HEK293 (cell line): ENCODE results near the gene HSD11B1.

Experiments used
- CTCF ChIA-PET: fragments of 350-600 bp; formaldehyde crosslinking; extraction: SDS; loops from one replicate; lab custom pipeline; 2021; ENCODE audit warnings: antibody characterized with exemption; lab: Yijun Ruan, JAX
- POLR2A ChIA-PET: fragments of 300-600 bp; formaldehyde crosslinking; extraction: SDS; loops from one replicate; lab custom pipeline; 2020; ENCODE audit warnings: antibody characterized with exemption, inconsistent platforms; lab: Yijun Ruan, JAX
- H3K27ac ChIP-seq: fragments of 200-500 bp; sonication (Bioruptor generic); 2 replicates; pipeline ENCODE4 v1.5.1; 2014; ENCODE audit warnings: low read depth, low read length, control low read depth, inconsistent platforms; ENCODE audit errors: extremely low read depth
- H3K36me3 ChIP-seq, 2 experiments: fragments of 200-500 bp in 1 of 2; sonication (Bioruptor generic) in 1 of 2; 1 replicate in 1 of 2; 2 replicates in 1 of 2; pipeline ENCODE4 v1.5.1; 2014 to 2017; ENCODE audit warnings: inconsistent platforms in 2 of 2, low read length in 2 of 2; ENCODE audit not compliant: control insufficient read depth in 2 of 2, insufficient read depth in 1 of 2
- H3K4me1 ChIP-seq: fragments of 200-500 bp; sonication (Bioruptor generic); 2 replicates; pipeline ENCODE4 v1.5.1; 2014; ENCODE audit warnings: mild to moderate bottlenecking, low read length, inconsistent platforms; ENCODE audit not compliant: control insufficient read depth, insufficient read depth
- H3K4me3 ChIP-seq: 2 replicates; pipeline ENCODE4 v1.5.1; 2011; ENCODE audit warnings: low read depth, mild to moderate bottlenecking, control low read depth, low read length, moderate library complexity
- H3K9me3 ChIP-seq: fragments of 200-500 bp; sonication (Bioruptor generic); 2 replicates; pipeline ENCODE4 v1.5.1; 2014; ENCODE audit warnings: low read depth, low read length, inconsistent platforms; ENCODE audit not compliant: control insufficient read depth, insufficient read depth
- FEZF1 ChIP-seq: fragments of 450-650 bp; formaldehyde crosslinking; IDR thresholded peaks from 2 replicates; pipeline ENCODE4 v1.5.1; 2016; ENCODE audit warnings: missing biosample characterization, missing genetic modification characterization
- KLF17 ChIP-seq: fragments of 450-650 bp; formaldehyde crosslinking; IDR thresholded peaks from 2 replicates; pipeline ENCODE4 v1.5.1; 2016; ENCODE audit warnings: missing biosample characterization, missing genetic modification characterization
- REST ChIP-seq: fragments of 450-650 bp; formaldehyde crosslinking; IDR thresholded peaks from 2 replicates; pipeline ENCODE4 v1.5.1; 2016; ENCODE audit warnings: missing biosample characterization, missing genetic modification characterization
- SP3 ChIP-seq: fragments of 450-650 bp; formaldehyde crosslinking; IDR thresholded peaks from 2 replicates; pipeline ENCODE4 v1.5.1; 2016; ENCODE audit warnings: missing biosample characterization, missing genetic modification characterization
- ZBTB17 ChIP-seq: fragments of 450-650 bp; formaldehyde crosslinking; IDR thresholded peaks from 2 replicates; pipeline ENCODE4 v1.5.1; 2016; ENCODE audit warnings: missing biosample characterization, missing genetic modification characterization
- ZBTB21 ChIP-seq: fragments of 450-650 bp; formaldehyde crosslinking; IDR thresholded peaks from 2 replicates; pipeline ENCODE4 v1.5.1; 2017; ENCODE audit warnings: missing biosample characterization, missing genetic modification characterization
- ZBTB44 ChIP-seq: fragments of 450-650 bp; IDR thresholded peaks from 2 replicates; pipeline ENCODE4 v1.5.1; 2018; ENCODE audit warnings: missing biosample characterization, mild to moderate bottlenecking, missing genetic modification characterization
- ZNF155 ChIP-seq: fragments of 450-650 bp; formaldehyde crosslinking; IDR thresholded peaks from 2 replicates; pipeline ENCODE4 v1.5.1; 2016; ENCODE audit warnings: missing biosample characterization, missing genetic modification characterization
- ZNF184 ChIP-seq: fragments of 450-650 bp; IDR thresholded peaks from 2 replicates; pipeline ENCODE4 v1.5.1; 2018; ENCODE audit warnings: missing biosample characterization, mild to moderate bottlenecking, missing genetic modification characterization
- ZNF37A ChIP-seq: fragments of 450-650 bp; IDR thresholded peaks from 2 replicates; pipeline ENCODE4 v1.5.1; 2018; ENCODE audit warnings: missing biosample characterization, missing genetic modification characterization
- ZNF488 ChIP-seq: fragments of 450-650 bp; formaldehyde crosslinking; IDR thresholded peaks from 2 replicates; pipeline ENCODE4 v1.5.1; 2016; ENCODE audit warnings: missing biosample characterization, missing genetic modification characterization
- ZNF544 ChIP-seq: fragments of 450-650 bp; formaldehyde crosslinking; IDR thresholded peaks from 2 replicates; pipeline ENCODE4 v1.5.0; 2017; ENCODE audit warnings: missing biosample characterization, missing genetic modification characterization
- ZNF600 ChIP-seq: fragments of 450-650 bp; formaldehyde crosslinking; IDR thresholded peaks from 2 replicates; pipeline ENCODE4 v1.5.1; 2016; ENCODE audit warnings: missing biosample characterization, missing genetic modification characterization
- ZSCAN23 ChIP-seq: fragments of 450-650 bp; formaldehyde crosslinking; IDR thresholded peaks from 2 replicates; pipeline ENCODE4 v1.5.1; 2016; ENCODE audit warnings: missing biosample characterization, missing genetic modification characterization
- TF ChIP-seq, protein P1 (sequence below): fragments of 450-650 bp; formaldehyde crosslinking; IDR thresholded peaks from 2 replicates; pipeline ENCODE4 v1.5.1; 2016; ENCODE audit warnings: missing biosample characterization, missing genetic modification characterization, low read depth
- TF ChIP-seq, protein P2 (sequence below): fragments of 450-650 bp; formaldehyde crosslinking; IDR thresholded peaks from 2 replicates; pipeline ENCODE4 v1.5.1; 2016; ENCODE audit warnings: missing biosample characterization, missing genetic modification characterization
- TF ChIP-seq, protein P3 (sequence below): fragments of 450-650 bp; formaldehyde crosslinking; conservative IDR thresholded peaks from 2 replicates; pipeline ENCODE4 v1.5.1; 2016; ENCODE audit warnings: low read depth, missing biosample characterization, missing genetic modification characterization
- TF ChIP-seq, protein P4 (sequence below): fragments of 450-650 bp; formaldehyde crosslinking; IDR thresholded peaks from 2 replicates; pipeline ENCODE4 v1.5.1; 2016; ENCODE audit warnings: missing biosample characterization, missing genetic modification characterization

The HSD11B1 gene

DNA sequence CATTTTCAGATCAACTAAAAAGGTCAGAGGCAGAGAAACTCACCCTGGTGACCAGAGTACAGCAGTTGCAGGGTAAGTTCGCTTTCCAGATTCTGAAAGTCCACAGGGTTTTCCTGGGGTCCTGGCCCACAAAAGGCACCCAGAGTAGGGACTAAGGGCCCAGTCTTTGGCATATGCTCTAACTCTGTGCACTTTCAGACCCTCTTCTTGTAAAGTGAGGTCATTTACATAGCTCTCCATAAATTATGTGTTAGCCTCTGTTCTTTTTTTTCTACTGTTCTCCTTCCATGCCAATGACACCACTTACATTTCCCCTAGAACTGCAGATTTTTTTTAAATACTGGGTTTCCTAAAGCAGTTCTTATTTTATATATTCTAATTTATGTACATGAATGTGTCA lies 73.5 kb downstream of the HSD11B1 start:
- CTCF ChIA-PET = interaction anchor here (0.6 to 2.8 kb wide), 2 partner anchors 46 to 84 kb away, joined by 3 to 8 read pairs; no protein-coding TSS in a partner anchor
- Histone ChIP-seq H3K4me3 (no peak overlapping the region), H3K9me3 (no peaks in the 10 kb centered on the region), H3K36me3 (peaks cover 0 to 21% of the 10 kb centered on the region in 2 experiments; a peak in 1 of 3 replicates), H3K27ac (no peak overlapping the region), H3K4me1 (no peaks in the 10 kb centered on the region)
- TF ChIP-seq ZNF155 (tag by site-specific recombination) = no peak
- TF ChIP-seq, protein P1, sequence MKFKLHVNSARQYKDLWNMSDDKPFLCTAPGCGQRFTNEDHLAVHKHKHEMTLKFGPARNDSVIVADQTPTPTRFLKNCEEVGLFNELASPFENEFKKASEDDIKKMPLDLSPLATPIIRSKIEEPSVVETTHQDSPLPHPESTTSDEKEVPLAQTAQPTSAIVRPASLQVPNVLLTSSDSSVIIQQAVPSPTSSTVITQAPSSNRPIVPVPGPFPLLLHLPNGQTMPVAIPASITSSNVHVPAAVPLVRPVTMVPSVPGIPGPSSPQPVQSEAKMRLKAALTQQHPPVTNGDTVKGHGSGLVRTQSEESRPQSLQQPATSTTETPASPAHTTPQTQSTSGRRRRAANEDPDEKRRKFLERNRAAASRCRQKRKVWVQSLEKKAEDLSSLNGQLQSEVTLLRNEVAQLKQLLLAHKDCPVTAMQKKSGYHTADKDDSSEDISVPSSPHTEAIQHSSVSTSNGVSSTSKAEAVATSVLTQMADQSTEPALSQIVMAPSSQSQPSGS = no peak
- TF ChIP-seq KLF17 (tag by site-specific recombination) = no peak
- no peak for TF ChIP-seq ZNF37A
- TF ChIP-seq, protein P2, sequence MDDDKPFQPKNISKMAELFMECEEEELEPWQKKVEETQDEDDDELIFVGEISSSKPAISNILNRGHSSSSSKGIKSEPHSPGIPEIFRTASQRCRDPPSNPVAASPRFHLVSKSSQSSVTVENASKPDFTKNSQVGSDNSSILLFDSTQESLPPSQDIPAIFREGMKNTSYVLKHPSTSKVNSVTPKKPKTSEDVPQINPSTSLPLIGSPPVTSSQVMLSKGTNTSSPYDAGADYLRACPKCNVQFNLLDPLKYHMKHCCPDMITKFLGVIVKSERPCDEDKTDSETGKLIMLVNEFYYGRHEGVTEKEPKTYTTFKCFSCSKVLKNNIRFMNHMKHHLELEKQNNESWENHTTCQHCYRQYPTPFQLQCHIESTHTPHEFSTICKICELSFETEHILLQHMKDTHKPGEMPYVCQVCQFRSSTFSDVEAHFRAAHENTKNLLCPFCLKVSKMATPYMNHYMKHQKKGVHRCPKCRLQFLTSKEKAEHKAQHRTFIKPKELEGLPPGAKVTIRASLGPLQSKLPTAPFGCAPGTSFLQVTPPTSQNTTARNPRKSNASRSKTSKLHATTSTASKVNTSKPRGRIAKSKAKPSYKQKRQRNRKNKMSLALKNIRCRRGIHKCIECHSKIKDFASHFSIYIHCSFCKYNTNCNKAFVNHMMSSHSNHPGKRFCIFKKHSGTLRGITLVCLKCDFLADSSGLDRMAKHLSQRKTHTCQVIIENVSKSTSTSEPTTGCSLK (tag by site-specific recombination) = no peak
- no peak for TF ChIP-seq SP3 (tag by site-specific recombination)
- TF ChIP-seq REST (tag by site-specific recombination) = no peak
- TF ChIP-seq ZNF544 = no peak
- no peak for TF ChIP-seq ZBTB44 (tag by site-specific recombination)
- no peak for TF ChIP-seq ZBTB17 (tag by site-specific recombination)
- TF ChIP-seq FEZF1 (tag by site-specific recombination) = no peak
- TF ChIP-seq ZNF488 (tag by site-specific recombination) = no peak
- TF ChIP-seq, protein P3, sequence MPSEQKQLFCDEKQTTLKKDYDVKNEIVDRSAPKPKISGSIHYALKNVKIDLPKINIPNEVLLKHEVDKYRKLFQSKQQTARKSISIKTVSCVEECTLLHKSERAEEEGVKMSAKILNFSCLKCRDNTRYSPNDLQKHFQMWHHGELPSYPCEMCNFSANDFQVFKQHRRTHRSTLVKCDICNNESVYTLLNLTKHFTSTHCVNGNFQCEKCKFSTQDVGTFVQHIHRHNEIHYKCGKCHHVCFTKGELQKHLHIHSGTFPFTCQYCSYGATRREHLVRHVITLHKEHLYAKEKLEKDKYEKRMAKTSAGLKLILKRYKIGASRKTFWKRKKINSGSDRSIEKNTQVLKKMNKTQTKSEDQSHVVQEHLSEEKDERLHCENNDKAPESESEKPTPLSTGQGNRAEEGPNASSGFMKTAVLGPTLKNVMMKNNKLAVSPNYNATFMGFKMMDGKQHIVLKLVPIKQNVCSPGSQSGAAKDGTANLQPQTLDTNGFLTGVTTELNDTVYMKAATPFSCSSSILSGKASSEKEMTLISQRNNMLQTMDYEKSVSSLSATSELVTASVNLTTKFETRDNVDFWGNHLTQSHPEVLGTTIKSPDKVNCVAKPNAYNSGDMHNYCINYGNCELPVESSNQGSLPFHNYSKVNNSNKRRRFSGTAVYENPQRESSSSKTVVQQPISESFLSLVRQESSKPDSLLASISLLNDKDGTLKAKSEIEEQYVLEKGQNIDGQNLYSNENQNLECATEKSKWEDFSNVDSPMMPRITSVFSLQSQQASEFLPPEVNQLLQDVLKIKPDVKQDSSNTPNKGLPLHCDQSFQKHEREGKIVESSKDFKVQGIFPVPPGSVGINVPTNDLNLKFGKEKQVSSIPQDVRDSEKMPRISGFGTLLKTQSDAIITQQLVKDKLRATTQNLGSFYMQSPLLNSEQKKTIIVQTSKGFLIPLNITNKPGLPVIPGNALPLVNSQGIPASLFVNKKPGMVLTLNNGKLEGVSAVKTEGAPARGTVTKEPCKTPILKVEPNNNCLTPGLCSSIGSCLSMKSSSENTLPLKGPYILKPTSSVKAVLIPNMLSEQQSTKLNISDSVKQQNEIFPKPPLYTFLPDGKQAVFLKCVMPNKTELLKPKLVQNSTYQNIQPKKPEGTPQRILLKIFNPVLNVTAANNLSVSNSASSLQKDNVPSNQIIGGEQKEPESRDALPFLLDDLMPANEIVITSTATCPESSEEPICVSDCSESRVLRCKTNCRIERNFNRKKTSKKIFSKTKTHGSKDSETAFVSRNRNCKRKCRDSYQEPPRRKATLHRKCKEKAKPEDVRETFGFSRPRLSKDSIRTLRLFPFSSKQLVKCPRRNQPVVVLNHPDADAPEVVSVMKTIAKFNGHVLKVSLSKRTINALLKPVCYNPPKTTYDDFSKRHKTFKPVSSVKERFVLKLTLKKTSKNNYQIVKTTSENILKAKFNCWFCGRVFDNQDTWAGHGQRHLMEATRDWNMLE = no peak
- no peak for TF ChIP-seq ZBTB21 (tag by site-specific recombination)
- TF ChIP-seq ZSCAN23 (tag by site-specific recombination) = no peak
- TF ChIP-seq ZNF600 = no peak
- TF ChIP-seq, protein P4, sequence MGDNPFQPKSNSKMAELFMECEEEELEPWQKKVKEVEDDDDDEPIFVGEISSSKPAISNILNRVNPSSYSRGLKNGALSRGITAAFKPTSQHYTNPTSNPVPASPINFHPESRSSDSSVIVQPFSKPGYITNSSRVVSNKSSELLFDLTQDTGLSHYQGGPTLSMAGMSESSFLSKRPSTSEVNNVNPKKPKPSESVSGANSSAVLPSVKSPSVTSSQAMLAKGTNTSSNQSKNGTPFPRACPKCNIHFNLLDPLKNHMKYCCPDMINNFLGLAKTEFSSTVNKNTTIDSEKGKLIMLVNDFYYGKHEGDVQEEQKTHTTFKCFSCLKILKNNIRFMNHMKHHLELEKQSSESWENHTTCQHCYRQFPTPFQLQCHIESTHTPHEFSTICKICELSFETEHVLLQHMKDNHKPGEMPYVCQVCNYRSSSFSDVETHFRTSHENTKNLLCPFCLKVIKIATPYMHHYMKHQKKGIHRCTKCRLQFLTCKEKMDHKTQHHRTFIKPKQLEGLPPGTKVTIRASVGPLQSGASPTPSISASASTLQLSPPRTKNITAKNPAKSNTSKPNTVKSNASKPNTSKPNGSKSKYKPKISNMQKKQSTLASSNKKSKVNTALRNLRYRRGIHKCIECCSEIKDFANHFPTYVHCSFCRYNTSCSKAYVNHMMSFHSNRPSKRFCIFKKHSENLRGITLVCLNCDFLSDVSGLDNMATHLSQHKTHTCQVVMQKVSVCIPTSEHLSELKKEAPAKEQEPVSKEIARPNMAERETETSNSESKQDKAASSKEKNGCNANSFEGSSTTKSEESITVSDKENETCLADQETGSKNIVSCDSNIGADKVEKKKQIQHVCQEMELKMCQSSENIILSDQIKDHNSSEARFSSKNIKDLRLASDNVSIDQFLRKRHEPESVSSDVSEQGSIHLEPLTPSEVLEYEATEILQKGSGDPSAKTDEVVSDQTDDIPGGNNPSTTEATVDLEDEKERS (tag by site-specific recombination) = no peak
- no peak for TF ChIP-seq ZNF184 (tag by site-specific recombination)
- TF ChIP-seq, all 188 proteins: peak for 0
- POLR2A ChIA-PET = no interaction called here
